ENCODE results near the gene CTSK. TPM values are rescaled to one million over a fixed set of nuclear protein-coding genes. Genes with fewer than 3 reads are reported as not detected.

Gene CTSK
- total RNA-seq, 1 experiment from 2014 or later, result 12.3 TPM

- no peak for TF ChIP-seq CTCF (conservative IDR thresholded peaks at IDR 0.05; ENCODE audit: low read depth, low read length)
- no peak for TF ChIP-seq EZH2 (IDR thresholded peaks at IDR 0.05; ENCODE audit: borderline replicate concordance, low read depth, low read length, poor library complexity, severe bottlenecking)
- Histone ChIP-seq H3K27ac (ENCODE audit: low read depth, low read length, poor library complexity, severe bottlenecking) (no peak overlapping the region), H3K4me1 (ENCODE audit: insufficient read depth, low read length, poor library complexity, severe bottlenecking) (no peaks in the 10 kb centered on the region), H3K27me3 (replicated peaks; ENCODE audit: insufficient read depth, low read depth, low read length, poor library complexity) (no peaks in the 10 kb centered on the region), H3K9me3 (ENCODE audit: low read depth, low read length, poor library complexity, severe bottlenecking) (no peaks in the 10 kb centered on the region), H3K36me3 (ENCODE audit: insufficient read depth, low read length, poor library complexity, severe bottlenecking) (no peaks in the 10 kb centered on the region), H3K4me3 (ENCODE audit: low read depth, low read length, poor library complexity, severe bottlenecking) (no peak overlapping the region)
- ChIA-PET POLR2A (ENCODE audit: low non-redundant PET) (no interaction called here), CTCF (no interaction called here)
- intact Hi-C loops (cut with micrococcal nuclease; ENCODE audit: unreplicated experiment), result no loop called here
- no TSS peak for BruUV-seq (replicated peaks)
- no peak for DNase-seq (ENCODE audit: low spot score)
Observed at GRCh38 chr1:150793221-150793620, 14.8 kb downstream of the CTSK start.

GRCh38 chr1:150791585-150791984 lies 16.5 kb downstream of the CTSK start:
- Histone ChIP-seq H3K36me3 (ENCODE audit: insufficient read depth, low read length, poor library complexity, severe bottlenecking) (no peaks in the 10 kb centered on the region), H3K4me3 (ENCODE audit: low read depth, low read length, poor library complexity, severe bottlenecking) (no peak overlapping the region), H3K27me3 (replicated peaks; ENCODE audit: insufficient read depth, low read depth, low read length, poor library complexity) (no peaks in the 10 kb centered on the region), H3K27ac (ENCODE audit: low read depth, low read length, poor library complexity, severe bottlenecking) (no peak overlapping the region), H3K9me3 (ENCODE audit: low read depth, low read length, poor library complexity, severe bottlenecking) (no peaks in the 10 kb centered on the region), H3K4me1 (ENCODE audit: insufficient read depth, low read length, poor library complexity, severe bottlenecking) (no peaks in the 10 kb centered on the region)
- CTCF ChIA-PET, result no interaction called here
- BruUV-seq (replicated peaks), result no TSS peak
- intact Hi-C loops (cut with micrococcal nuclease; ENCODE audit: unreplicated experiment), result no loop called here
- TF ChIP-seq CTCF (conservative IDR thresholded peaks at IDR 0.05; ENCODE audit: low read depth, low read length), result no peak
- no peak for TF ChIP-seq EZH2 (IDR thresholded peaks at IDR 0.05; ENCODE audit: borderline replicate concordance, low read depth, low read length, poor library complexity, severe bottlenecking)
- POLR2A ChIA-PET (ENCODE audit: low non-redundant PET), result no interaction called here
- DNase-seq (ENCODE audit: low spot score), result no peak

GRCh38 chr1:150789396-150789795 lies 18.7 kb downstream of the CTSK start:
- Histone ChIP-seq H3K27me3 (replicated peaks; ENCODE audit: insufficient read depth, low read depth, low read length, poor library complexity) (no peaks in the 10 kb centered on the region), H3K4me3 (ENCODE audit: low read depth, low read length, poor library complexity, severe bottlenecking) (no peak overlapping the region), H3K9me3 (ENCODE audit: low read depth, low read length, poor library complexity, severe bottlenecking) (no peaks in the 10 kb centered on the region), H3K4me1 (ENCODE audit: insufficient read depth, low read length, poor library complexity, severe bottlenecking) (no peaks in the 10 kb centered on the region), H3K27ac (ENCODE audit: low read depth, low read length, poor library complexity, severe bottlenecking) (no peak overlapping the region), H3K36me3 (ENCODE audit: insufficient read depth, low read length, poor library complexity, severe bottlenecking) (no peaks in the 10 kb centered on the region)
- intact Hi-C loops (cut with micrococcal nuclease; ENCODE audit: unreplicated experiment), result no loop called here
- POLR2A ChIA-PET (ENCODE audit: low non-redundant PET), result no interaction called here
- TF ChIP-seq CTCF (conservative IDR thresholded peaks at IDR 0.05; ENCODE audit: low read depth, low read length) (no peak), EZH2 (IDR thresholded peaks at IDR 0.05; ENCODE audit: borderline replicate concordance, low read depth, low read length, poor library complexity, severe bottlenecking) (no peak)
- BruUV-seq (replicated peaks), result no TSS peak
- no peak for DNase-seq (ENCODE audit: low spot score)
- CTCF ChIA-PET, result interaction anchor here (0.6 kb wide), 1 partner anchor 536 kb away, joined by 6 read pairs; no protein-coding TSS in a partner anchor
